Endothelial cell of umbilical vein (primary cell): ENCODE measurements around the gene MAST4. TPM values are rescaled to one million over a fixed set of nuclear protein-coding genes. Genes with fewer than 3 reads are reported as not detected.

Source experiments
- BruUV-seq: library from RNA; stranded (reverse); fragments of 400-500 nt; replicated peaks from 2 replicates; lab custom pipeline; 2021; lab: Mats Ljungman, UMichigan
- CTCF ChIA-PET: fragments of 300-600, 350-600 bp; sonication (Branson Sonifier 250); formaldehyde crosslinking; loops from one replicate; lab custom pipeline; 2021; ENCODE audit warnings: antibody characterized with exemption, inconsistent platforms; lab: Charles Lee
- POLR2A ChIA-PET: fragments of 300-600, 350-600 bp; sonication (Branson Sonifier 250); formaldehyde crosslinking; loops from one replicate; lab custom pipeline; 2021; ENCODE audit warnings: antibody characterized with exemption, inconsistent platforms; lab: Charles Lee
- DNase-seq: peaks from one replicate; pipeline ENCODE4 v3.0.0-alpha.2; 2011; ENCODE audit warnings: low read depth, low spot score
- FAIRE-seq: peaks from 2 replicates; lab custom pipeline; 2011; peaks lifted over from hg19 to GRCh38; lab: Jason Lieb, UNC
- H2AFZ ChIP-seq: 2 replicates; pipeline ENCODE4 v1.6.0; 2012; ENCODE audit warnings: low read depth, low read length, control low read depth, inconsistent platforms
- H3K27ac ChIP-seq: 2 replicates; pipeline ENCODE4 v1.5.1; 2011; ENCODE audit warnings: low read depth, mild to moderate bottlenecking, control low read depth, low read length, moderate library complexity; ENCODE audit not compliant: insufficient read depth
- H3K27me3 ChIP-seq, 2 experiments: 2 replicates each; pipeline versions ENCODE4 v1.6.0 to v1.6.1; 2011; ENCODE audit warnings: low read length in 2 of 2, mixed read lengths in 1 of 2; ENCODE audit not compliant: control insufficient read depth in 2 of 2, insufficient read depth in 2 of 2
- H3K36me3 ChIP-seq, 2 experiments: 2 replicates in 1 of 2; 3 replicates in 1 of 2; pipeline ENCODE4 v1.5.1; 2011; ENCODE audit warnings: low read length in 2 of 2, mild to moderate bottlenecking in 1 of 2, moderate library complexity in 1 of 2; ENCODE audit not compliant: control insufficient read depth in 2 of 2, insufficient read depth in 2 of 2; ENCODE audit errors: extremely low read depth in 1 of 2
- H3K4me1 ChIP-seq: 3 replicates; pipeline ENCODE4 v1.5.1; 2011; ENCODE audit warnings: mild to moderate bottlenecking, low read length; ENCODE audit not compliant: control insufficient read depth, insufficient read depth; ENCODE audit errors: extremely low read depth
- H3K4me2 ChIP-seq: 2 replicates; pipeline ENCODE4 v1.6.1; 2011; ENCODE audit warnings: low read length, control low read depth, mixed read lengths; ENCODE audit not compliant: insufficient read depth
- H3K4me3 ChIP-seq, 3 experiments: fragments of 200-600 bp in 1 of 3; sonication (generic), shearing (Covaris generic) in 1 of 3; replicated peaks in 1 of 3; 2 replicates each; pipeline ENCODE4 v1.5.1; 2011 to 2016; ENCODE audit warnings: control low read depth in 3 of 3, low read length in 3 of 3, mild to moderate bottlenecking in 2 of 3, inconsistent platforms in 1 of 3, low read depth in 1 of 3, moderate library complexity in 1 of 3; ENCODE audit not compliant: insufficient read depth in 1 of 3
- H3K79me2 ChIP-seq: 2 replicates; pipeline ENCODE4 v1.6.0; 2012; ENCODE audit warnings: low read length, inconsistent platforms; ENCODE audit not compliant: control insufficient read depth, insufficient read depth
- H3K9ac ChIP-seq: replicated peaks from 2 replicates; pipeline ENCODE3; 2011; ENCODE audit warnings: low read length, control low read depth; ENCODE audit not compliant: insufficient read depth; ENCODE audit errors: extremely low read depth
- H3K9me1 ChIP-seq: replicated peaks from 3 replicates; pipeline ENCODE4 v1.6.0; 2011; ENCODE audit warnings: mild to moderate bottlenecking, low read length; ENCODE audit not compliant: control insufficient read depth, insufficient read depth; ENCODE audit errors: extremely low read depth
- H3K9me3 ChIP-seq: replicated peaks from 2 replicates; pipeline ENCODE4 v1.5.1; 2012; ENCODE audit warnings: low read length, inconsistent platforms; ENCODE audit not compliant: control insufficient read depth, insufficient read depth
- H4K20me1 ChIP-seq: replicated peaks from 2 replicates; pipeline ENCODE3; 2011; ENCODE audit warnings: mild to moderate bottlenecking, low read length; ENCODE audit not compliant: control insufficient read depth, insufficient read depth; ENCODE audit errors: extremely low read depth
- EZH2 ChIP-seq: IDR thresholded peaks from 2 replicates; pipeline ENCODE4 v1.6.1; 2012; ENCODE audit warnings: borderline replicate concordance, low read depth, mild to moderate bottlenecking, moderate library complexity, low read length, inconsistent platforms; ENCODE audit not compliant: severe bottlenecking
- FOS ChIP-seq: IDR thresholded peaks from 2 replicates; pipeline ENCODE4 v1.6.1; 2011; ENCODE audit warnings: mild to moderate bottlenecking, low read length, moderate library complexity, borderline replicate concordance; ENCODE audit not compliant: insufficient read depth
- GATA2 ChIP-seq: IDR thresholded peaks from 2 replicates; pipeline ENCODE4 v1.7.0; 2011; ENCODE audit warnings: low read depth, mild to moderate bottlenecking, moderate library complexity, mixed read lengths, low read length; ENCODE audit not compliant: insufficient read length, insufficient read depth
- JUN ChIP-seq: IDR thresholded peaks from 2 replicates; pipeline ENCODE4 v1.6.1; 2011; ENCODE audit warnings: borderline replicate concordance, low read depth; ENCODE audit not compliant: insufficient read length, insufficient read depth
- MYC ChIP-seq: IDR thresholded peaks from one replicate; pipeline ENCODE4 v1.6.1; 2011; ENCODE audit warnings: mild to moderate bottlenecking, low read depth, low read length
- POLR2AphosphoS5 ChIP-seq: IDR thresholded peaks from 2 replicates; pipeline ENCODE4 v1.6.1; 2012; ENCODE audit warnings: low read depth, mild to moderate bottlenecking, control low read depth, low read length, moderate library complexity; ENCODE audit not compliant: insufficient read depth
- dilution Hi-C: fragments of 300-500 bp; cut with MboI; formaldehyde crosslinking; loops from one replicate; pipeline ENCODE4 v1.15.0; 2019; ENCODE audit warnings: low sequenced_read_pairs; ENCODE audit not compliant: extremely low pct_ligation_motif_present
- intact Hi-C: fragments of 100-400 bp; cut with micrococcal nuclease; formaldehyde crosslinking; loops from one replicate; pipeline ENCODE4 v1.10.0; 2022
- polyA plus RNA-seq, 4 experiments: library from polyadenylated mRNA; depleted of rRNA in 3 of 4; stranded (reverse) in 3 of 4; unstranded in 1 of 4; fragments of >200 nt; gene quantifications; 2 replicates each; pipeline versions ENCODE4 v1.2.1 to v1.2.3, GENCODE V29; 2011 to 2012; ENCODE audit warnings: missing spikeins in 1 of 4
- total RNA-seq: library from RNA; stranded (reverse); gene quantifications from 2 replicates; pipeline ENCODE4 v1.2.3, GENCODE V29; 2021
- TF ChIP-seq, protein P1 (sequence below): IDR thresholded peaks from 2 replicates; pipeline ENCODE4 v1.6.1; 2011; ENCODE audit not compliant: insufficient read depth, insufficient read length
- TF ChIP-seq, protein P2 (sequence below), 2 donors: IDR thresholded peaks; 1 replicate in 1 of 2; 2 replicates in 1 of 2; pipeline ENCODE4 v1.5.1; 2011; ENCODE audit warnings: low read length in 2 of 2, mild to moderate bottlenecking in 2 of 2, moderate library complexity in 2 of 2, control low read depth in 1 of 2, inconsistent platforms in 1 of 2, low read depth in 1 of 2; ENCODE audit not compliant: insufficient read depth in 1 of 2; ENCODE audit errors: extremely low read depth in 1 of 2

Gene MAST4
- total and polyA plus RNA-seq, 2 donors (not counting 3 experiments of a cell fraction or from before 2014, with no cell fraction given) = 40.2 to 116 TPM

DNA sequence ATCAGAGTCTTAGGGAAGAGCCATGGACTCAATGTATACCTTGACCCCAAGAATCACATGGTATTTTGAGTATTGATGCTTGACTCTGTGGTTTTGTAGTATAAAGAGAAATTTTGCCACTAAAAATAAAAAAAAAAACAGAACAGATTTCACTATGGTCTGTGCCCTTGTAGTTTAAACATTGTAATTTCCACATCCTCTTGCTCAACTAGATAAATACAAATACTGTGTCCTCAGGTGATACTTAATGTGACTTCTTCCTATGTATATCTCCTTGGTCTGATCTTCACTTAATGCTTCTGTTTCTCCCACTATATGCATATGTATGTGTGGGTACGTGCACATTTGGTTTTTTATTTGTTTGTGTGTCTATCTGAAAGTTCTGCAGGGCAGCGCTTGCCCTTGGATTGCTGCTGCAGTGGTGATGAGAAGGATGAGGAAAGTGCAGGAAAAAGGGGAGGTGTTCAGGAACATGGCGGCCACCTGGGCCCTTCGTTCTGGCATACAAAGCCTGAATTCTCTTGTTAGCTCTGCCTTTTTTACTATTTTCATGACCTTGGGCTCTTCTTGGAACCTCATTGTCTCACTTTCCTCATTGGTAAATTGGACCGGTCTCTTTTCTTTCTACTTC, 222.2 kb downstream of the MAST4 start:
- Histone ChIP-seq H3K27ac (no peak overlapping the region), H3K79me2 (no peaks in the 10 kb centered on the region), H4K20me1 (no peaks in the 10 kb centered on the region), H3K4me2 (no peak overlapping the region), H3K4me1 (no peaks in the 10 kb centered on the region), H3K27me3 (peaks cover 0 to 2% of the 10 kb centered on the region in 2 experiments), H3K36me3 (no peaks in the 10 kb centered on the region), H3K9me1 (no peaks in the 10 kb centered on the region), H2AFZ (no peak overlapping the region), H3K9me3 (no peaks in the 10 kb centered on the region), H3K4me3 (no peak overlapping the region), H3K9ac (no peak overlapping the region)
- ChIA-PET POLR2A (interaction anchor here (2.6 kb wide), 1 partner anchor 11 kb away, joined by 15 read pairs; no protein-coding TSS in a partner anchor), CTCF (interaction anchor here (1.1 to 10.9 kb wide), 4 partner anchors 11 to 45 kb away, joined by 3 to 130 read pairs (median 65); no protein-coding TSS in a partner anchor)
- DNase-seq (no peak), FAIRE-seq (no peak)
- intact Hi-C loops (no loop called here), dilution Hi-C loops (no loop called here)
- BruUV-seq = no TSS peak
- TF ChIP-seq, protein P1, sequence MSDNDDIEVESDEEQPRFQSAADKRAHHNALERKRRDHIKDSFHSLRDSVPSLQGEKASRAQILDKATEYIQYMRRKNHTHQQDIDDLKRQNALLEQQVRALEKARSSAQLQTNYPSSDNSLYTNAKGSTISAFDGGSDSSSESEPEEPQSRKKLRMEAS = no peak
- TF ChIP-seq EZH2 = no peak
- no peak for TF ChIP-seq FOS
- TF ChIP-seq JUN = no peak
- TF ChIP-seq, protein P2, sequence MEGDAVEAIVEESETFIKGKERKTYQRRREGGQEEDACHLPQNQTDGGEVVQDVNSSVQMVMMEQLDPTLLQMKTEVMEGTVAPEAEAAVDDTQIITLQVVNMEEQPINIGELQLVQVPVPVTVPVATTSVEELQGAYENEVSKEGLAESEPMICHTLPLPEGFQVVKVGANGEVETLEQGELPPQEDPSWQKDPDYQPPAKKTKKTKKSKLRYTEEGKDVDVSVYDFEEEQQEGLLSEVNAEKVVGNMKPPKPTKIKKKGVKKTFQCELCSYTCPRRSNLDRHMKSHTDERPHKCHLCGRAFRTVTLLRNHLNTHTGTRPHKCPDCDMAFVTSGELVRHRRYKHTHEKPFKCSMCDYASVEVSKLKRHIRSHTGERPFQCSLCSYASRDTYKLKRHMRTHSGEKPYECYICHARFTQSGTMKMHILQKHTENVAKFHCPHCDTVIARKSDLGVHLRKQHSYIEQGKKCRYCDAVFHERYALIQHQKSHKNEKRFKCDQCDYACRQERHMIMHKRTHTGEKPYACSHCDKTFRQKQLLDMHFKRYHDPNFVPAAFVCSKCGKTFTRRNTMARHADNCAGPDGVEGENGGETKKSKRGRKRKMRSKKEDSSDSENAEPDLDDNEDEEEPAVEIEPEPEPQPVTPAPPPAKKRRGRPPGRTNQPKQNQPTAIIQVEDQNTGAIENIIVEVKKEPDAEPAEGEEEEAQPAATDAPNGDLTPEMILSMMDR (IDR thresholded peaks at IDR 0.05; ENCODE audit: extremely low read depth in 1 of 2, insufficient read depth in 1 of 2, low read depth in 1 of 2, low read length in 2 of 2) = no peak
- no peak for TF ChIP-seq POLR2AphosphoS5
- TF ChIP-seq MYC = no peak
- TF ChIP-seq GATA2 = no peak
